GM19043 (cell line): ENCODE results near the gene BCAR1.
"Not testable (repeated sequence)": the region's sequence is repeated elsewhere in the genome, so short reads cannot be mapped to it uniquely, and the experiment has no call there.

Experiments
- ATAC-seq: cut with Tn5 transposase; IDR thresholded peaks from one replicate; pipeline ENCODE4 v1.9.1; 2021; ENCODE audit warnings: low read depth; ENCODE audit not compliant: unreplicated experiment

BCAR1 gene

GRCh38 chr16:75207831-75208230 is 43.6 kb downstream of the BCAR1 start:
- no peak for ATAC-seq

GRCh38 chr16:75206749-75207451 is 44.5 kb downstream of the BCAR1 start, which contains the start of gene CTRB2:
TSS of gene CTRB2 (minus strand) at chr16:75207161. CDS start at chr16:75207141, 20 bp downstream.
- no peak for ATAC-seq

- ATAC-seq: not testable (repeated sequence)
Measured at GRCh38 chr16:75205961-75206748, 45.3 kb downstream of the BCAR1 start.

GRCh38 chr16:75205438-75205837 is 46.0 kb downstream of the BCAR1 start:
- ATAC-seq: not testable (repeated sequence)

GRCh38 chr16:75204905-75205304 is 46.5 kb downstream of the BCAR1 start:
- not testable (repeated sequence) for ATAC-seq

- no peak for ATAC-seq
Measured at GRCh38 chr16:75204410-75204758, 47.0 kb downstream of the BCAR1 start.

- no peak for ATAC-seq
Measured at GRCh38 chr16:75203667-75204409, 47.6 kb downstream of the BCAR1 start.

GRCh38 chr16:75203096-75203495 is 48.3 kb downstream of the BCAR1 start:
- no peak for ATAC-seq

- ATAC-seq: no peak
Measured at GRCh38 chr16:75202069-75202590, 49.3 kb downstream of the BCAR1 start.

- ATAC-seq: no peak
Measured at GRCh38 chr16:75198135-75198600, 53.3 kb downstream of the BCAR1 start.

- ATAC-seq: no peak
Measured at GRCh38 chr16:75197522-75198134, 53.8 kb downstream of the BCAR1 start.

- no peak for ATAC-seq
Measured at GRCh38 chr16:75196836-75197235, 54.6 kb downstream of the BCAR1 start.

GRCh38 chr16:75195811-75196790 is 55.3 kb downstream of the BCAR1 start:
- no peak for ATAC-seq

GRCh38 chr16:75193730-75194444 is 57.5 kb downstream of the BCAR1 start:
- ATAC-seq: no peak

- no peak for ATAC-seq
Measured at GRCh38 chr16:75193265-75193650, 58.2 kb downstream of the BCAR1 start.

GRCh38 chr16:75192606-75193264 is 58.7 kb downstream of the BCAR1 start:
- no peak for ATAC-seq

- ATAC-seq: no peak
Measured at GRCh38 chr16:75189638-75190245, 61.7 kb downstream of the BCAR1 start.
